LNCaP clone FGC (cell line): ENCODE results near the gene MMUT.
A peak's percentile ranks its signal among the peaks of the same experiment; 100 is the strongest.
"Not testable (repeated sequence)": the region's sequence is repeated elsewhere in the genome, so short reads cannot be mapped to it uniquely, and the experiment has no call there.

Experiments used
- DNase-seq: peaks from one replicate; pipeline ENCODE4 v3.0.0-alpha.2; 2011; ENCODE audit warnings: low read depth
- H3K4me3 ChIP-seq: 2 replicates; pipeline ENCODE4 v1.5.1; 2011; ENCODE audit warnings: mild to moderate bottlenecking, low read depth, low read length, control low read depth
- CTCF ChIP-seq: IDR thresholded peaks from 2 replicates; pipeline ENCODE4 v1.5.1; 2012; ENCODE audit warnings: mild to moderate bottlenecking; ENCODE audit not compliant: control insufficient read depth, insufficient read depth; ENCODE audit errors: extremely low read depth

Gene MMUT

DNA sequence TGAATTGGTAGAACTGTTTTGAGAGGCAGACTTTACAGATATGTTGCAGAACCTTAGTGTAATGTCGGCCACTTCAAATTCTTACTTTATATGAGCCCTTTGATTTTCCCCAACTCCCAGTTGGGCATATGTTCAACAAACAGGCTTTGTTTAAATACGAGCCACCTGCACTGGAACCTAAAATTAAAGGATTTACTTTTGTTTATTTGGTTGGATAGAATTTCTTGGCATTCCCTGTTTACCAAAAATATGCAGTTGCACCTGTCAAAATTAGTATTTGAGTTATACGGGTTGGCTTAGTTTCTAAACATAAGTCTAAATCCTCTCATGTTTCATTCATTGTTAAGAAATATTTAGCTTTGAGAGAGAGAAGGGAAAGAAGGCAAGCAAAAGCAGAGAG, 34.3 kb upstream of the MMUT start:
- no peak for TF ChIP-seq CTCF
- H3K4me3 ChIP-seq, result no peak overlapping the region
- DNase-seq, result no peak

DNA sequence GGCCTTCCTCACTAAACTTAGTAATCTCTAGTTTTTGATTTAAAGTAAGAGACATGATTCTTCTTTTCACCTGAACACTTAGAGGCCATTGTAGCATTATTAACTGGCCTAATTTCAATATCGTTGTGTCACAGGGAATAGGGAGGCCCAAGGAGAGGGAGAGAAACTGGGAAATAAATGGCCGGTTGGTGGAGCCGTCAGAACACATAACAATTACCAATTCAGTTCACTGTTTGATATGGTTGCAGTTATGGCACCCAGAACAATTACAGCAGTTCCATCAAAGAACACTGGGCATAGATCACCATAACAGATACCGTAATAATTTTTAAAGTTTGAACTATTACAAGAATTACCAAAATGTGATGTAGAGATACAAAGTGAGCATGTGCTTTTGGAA, 27.6 kb upstream of the MMUT start:
- TF ChIP-seq CTCF, result no peak
- H3K4me3 ChIP-seq, result no peak overlapping the region
- no peak for DNase-seq

DNA sequence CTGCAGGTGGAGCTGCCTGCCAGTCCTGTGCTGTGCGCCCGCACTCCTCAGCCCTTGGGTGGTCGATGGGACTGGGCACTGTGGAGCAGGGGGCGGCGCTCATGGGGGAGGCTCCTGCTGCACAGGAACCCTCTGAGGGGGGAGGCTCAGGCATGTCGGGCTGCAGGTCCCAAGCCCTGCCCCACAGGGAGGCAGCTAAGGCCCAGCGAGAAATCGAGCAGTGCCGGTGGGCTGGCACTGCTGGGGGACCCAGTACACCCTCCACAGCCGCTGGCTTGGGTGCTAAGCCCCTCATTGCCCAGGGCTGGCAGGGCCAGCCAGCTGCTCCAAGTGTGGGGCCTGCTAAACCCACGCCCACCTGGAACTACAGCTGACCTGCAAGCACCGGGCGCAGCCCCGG, 20.3 kb upstream of the MMUT start:
- H3K4me3 ChIP-seq, DNase-seq: not testable (repeated sequence)

DNA sequence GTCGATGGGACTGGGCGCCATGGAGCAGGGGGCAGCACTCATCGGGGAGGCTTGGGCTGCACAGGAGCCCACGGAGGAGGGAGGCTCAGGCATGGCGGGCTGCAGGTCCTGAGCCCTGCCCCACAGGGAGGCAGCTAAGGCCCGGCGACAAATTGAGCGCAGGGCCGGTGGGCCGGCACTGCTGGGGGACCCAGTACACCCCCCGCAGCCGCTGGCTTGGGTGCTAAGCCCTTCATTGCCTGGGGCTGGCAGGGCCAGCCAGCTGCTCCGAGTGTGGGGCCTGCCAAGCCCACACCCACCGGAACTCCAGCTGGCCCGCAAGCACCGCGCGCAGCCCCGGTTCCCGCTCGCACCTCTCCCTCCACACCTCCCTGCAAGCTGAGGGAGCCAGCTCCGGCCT, 18.8 kb upstream of the MMUT start:
- not testable (repeated sequence) for H3K4me3 ChIP-seq, DNase-seq

DNA sequence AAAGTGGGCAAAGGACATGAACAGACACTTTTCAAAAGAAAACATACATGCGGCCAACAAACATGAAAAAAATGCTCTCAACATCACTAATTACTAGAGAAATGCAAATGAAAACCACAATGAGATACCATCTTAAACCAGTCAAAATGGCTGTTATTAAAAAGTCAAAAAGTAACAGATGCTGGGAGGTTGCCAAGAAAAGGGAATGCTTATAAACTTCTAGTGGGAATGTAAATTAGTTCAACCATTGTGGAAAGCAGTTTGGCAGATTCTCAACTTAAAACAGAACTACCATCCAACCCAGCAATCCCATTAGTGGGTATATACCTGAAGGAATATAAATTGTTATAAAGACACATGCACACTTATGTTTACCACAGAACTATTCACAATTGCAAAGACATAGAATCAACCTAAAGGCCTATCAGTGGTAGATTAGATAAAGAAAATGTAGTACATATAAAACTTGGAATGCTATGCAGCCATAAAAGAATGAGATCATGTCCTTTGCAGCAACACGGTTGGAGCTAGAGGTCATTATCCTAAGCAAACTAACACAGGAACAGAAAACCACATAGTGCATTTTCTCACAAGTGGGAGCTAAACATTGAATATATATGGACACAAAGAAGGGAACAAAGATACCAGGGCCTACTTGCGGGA, 16.4 kb upstream of the MMUT start:
- H3K4me3 ChIP-seq, result no peak overlapping the region
- no peak for DNase-seq
- TF ChIP-seq CTCF, result no peak

DNA sequence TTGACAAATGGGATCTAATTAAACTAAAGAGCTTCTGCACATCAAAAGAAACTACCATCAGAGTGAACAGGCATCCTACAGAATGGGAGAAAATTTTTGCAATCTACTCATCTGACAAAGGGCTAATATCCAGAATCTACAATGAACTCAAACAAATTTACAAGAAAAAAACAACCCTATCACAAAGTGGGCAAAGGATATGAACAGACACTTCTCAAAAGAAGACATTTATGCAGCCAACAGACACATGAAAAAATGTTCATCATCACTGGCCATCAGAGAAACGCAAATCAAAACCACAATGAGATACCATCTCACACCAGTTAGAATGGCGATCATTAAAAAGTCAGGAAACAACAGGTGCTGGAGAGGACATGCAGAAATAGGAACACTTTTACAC, 13.5 kb upstream of the MMUT start:
- not testable (repeated sequence) for H3K4me3 ChIP-seq, DNase-seq

DNA sequence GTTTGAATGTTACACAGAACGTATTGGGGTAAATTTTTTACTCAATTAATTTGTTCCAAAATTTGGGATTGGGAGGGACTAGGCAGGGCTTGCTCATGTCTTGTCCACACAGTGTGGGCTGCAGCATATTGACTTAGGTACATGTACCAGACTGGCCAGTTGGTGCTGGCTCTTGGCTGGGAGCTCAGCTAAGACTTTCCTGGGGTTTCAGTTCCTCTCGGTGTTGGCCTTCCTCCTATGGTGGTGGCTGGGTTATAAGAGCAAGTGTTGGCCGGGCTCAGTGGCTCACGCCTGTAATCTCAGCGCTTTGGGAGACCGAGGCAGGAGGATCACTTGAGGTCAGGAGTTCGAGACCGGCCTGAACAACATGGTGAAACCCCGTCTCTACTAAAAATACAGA, 5.0 kb upstream of the MMUT start:
- no peak for TF ChIP-seq CTCF
- no peak overlapping the region for H3K4me3 ChIP-seq
- no peak for DNase-seq

- no peak for DNase-seq
- peak overlapping the region; percentile 72; the same call in 1 of the 2 replicates for H3K4me3 ChIP-seq
- TF ChIP-seq CTCF, result no peak
Observed at GRCh38 chr6:49464691-49465090, 1.6 kb upstream of the MMUT start.

- H3K4me3 ChIP-seq, result peak overlapping the region; percentile 72
- no peak for DNase-seq
- no peak for TF ChIP-seq CTCF
Observed at GRCh38 chr6:49463612-49463967, 537 bp upstream of the MMUT start.
